Body of pancreas (tissue), 4 donors: ENCODE measurements around the gene PARVG. TPM values are rescaled to one million over a fixed set of nuclear protein-coding genes. Genes with fewer than 3 reads are reported as not detected.
A peak's percentile ranks its signal among the peaks of the same experiment; 100 is the strongest.

ENCODE experiments used
- ATAC-seq: fragments of 150-250 bp; one replicate; pipeline ENCODE4 v1.9.1; 2016
- DNase-seq, 4 donors: peaks; one replicate each; pipeline ENCODE4 v3.0.0-alpha.2; 2019
- H3K27ac ChIP-seq, 4 donors: fragments of 200-600 bp; sonication (generic); 1 replicate in 3 of 4; 2 replicates in 1 of 4; pipeline versions ENCODE4 v1.5.1 to v1.6.1; 2016 to 2019; ENCODE audit warnings: mild to moderate bottlenecking in 1 of 4, mixed read lengths in 1 of 4, moderate library complexity in 1 of 4
- H3K27me3 ChIP-seq, 2 donors: fragments of 200-600 bp; sonication (generic); one replicate each; pipeline ENCODE4 v1.6.0; 2016; ENCODE audit warnings: mild to moderate bottlenecking in 1 of 2
- H3K36me3 ChIP-seq, 2 donors: fragments of 200-600 bp; sonication (generic); replicated peaks in 1 of 2; 2 replicates each; pipeline ENCODE4 v1.5.1; 2016; ENCODE audit warnings: low read depth in 2 of 2; ENCODE audit not compliant: insufficient read depth in 1 of 2
- H3K4me1 ChIP-seq: fragments of 200-600 bp; sonication (generic); one replicate; pipeline ENCODE4 v1.6.0; 2016
- H3K4me3 ChIP-seq, 2 donors: fragments of 200-600 bp; sonication (generic); 1 replicate in 1 of 2; 2 replicates in 1 of 2; pipeline ENCODE4 v1.5.1; 2016 to 2019
- H3K9me3 ChIP-seq, 3 donors: fragments of 200-600 bp; sonication (generic); 1 replicate in 2 of 3; 2 replicates in 1 of 3; pipeline ENCODE4 v1.5.1; 2016
- POLR2A ChIP-seq, 3 donors: fragments of 450-650 bp; IDR thresholded peaks; one replicate each; pipeline ENCODE4 v1.6.1; 2016; ENCODE audit warnings: antibody characterized with exemption in 3 of 3, mild to moderate bottlenecking in 2 of 3
- WGBS, 2 donors: methylation state at CpG; one replicate each; pipeline ENCODE4 v1.1.5; 2017; 5-methylcytosine and 5-hydroxymethylcytosine counted together
- intact Hi-C: fragments of 100-400 bp; cut with DNase I; formaldehyde crosslinking; loops from one replicate; pipeline ENCODE4 v1.15.1; 2023
- total RNA-seq, 2 donors: library from RNA; depleted of rRNA; stranded (reverse); fragments of >200 nt; gene quantifications; one replicate each; pipeline ENCODE4 v1.1.0, GENCODE V29; 2016
- TF ChIP-seq, protein P1 (sequence below), 7 experiments: fragments of 450-650 bp in 4 of 7; fragments of 200-600 bp in 3 of 7; sonication (generic) in 3 of 7; IDR thresholded peaks; one replicate each; pipeline ENCODE4 v1.5.1; 2016 to 2019; ENCODE audit warnings: antibody characterized with exemption in 7 of 7

PARVG gene
- total RNA-seq, 2 donors from 2014 or later = 8.8 to 13.2 TPM

DNA sequence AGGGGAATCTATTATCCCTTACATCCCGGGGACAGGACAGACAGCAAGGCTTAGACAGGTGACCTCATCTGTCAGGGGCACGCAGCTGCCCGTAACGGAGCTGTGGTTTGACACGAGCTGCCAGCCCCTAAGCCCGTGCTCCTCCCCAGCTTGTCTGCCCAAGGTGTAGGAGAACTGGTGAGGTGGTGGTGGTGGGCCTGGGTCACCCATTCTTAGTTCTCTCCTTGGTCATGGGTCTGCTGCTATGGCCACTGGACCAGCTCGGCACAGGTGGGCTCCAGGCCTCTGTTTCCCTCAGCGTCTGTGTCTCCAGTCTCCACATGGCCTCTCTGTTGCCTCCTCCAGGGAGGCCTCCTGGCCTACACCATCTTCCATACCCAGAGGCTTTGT lies 5.4 kb downstream of the PARVG start:
- 43 to 71% methylated on average over 2 to 8 of the region's 8 CpGs for WGBS, 2 donors
- no peak overlapping the region for H3K4me3 ChIP-seq
- TF ChIP-seq, protein P1, sequence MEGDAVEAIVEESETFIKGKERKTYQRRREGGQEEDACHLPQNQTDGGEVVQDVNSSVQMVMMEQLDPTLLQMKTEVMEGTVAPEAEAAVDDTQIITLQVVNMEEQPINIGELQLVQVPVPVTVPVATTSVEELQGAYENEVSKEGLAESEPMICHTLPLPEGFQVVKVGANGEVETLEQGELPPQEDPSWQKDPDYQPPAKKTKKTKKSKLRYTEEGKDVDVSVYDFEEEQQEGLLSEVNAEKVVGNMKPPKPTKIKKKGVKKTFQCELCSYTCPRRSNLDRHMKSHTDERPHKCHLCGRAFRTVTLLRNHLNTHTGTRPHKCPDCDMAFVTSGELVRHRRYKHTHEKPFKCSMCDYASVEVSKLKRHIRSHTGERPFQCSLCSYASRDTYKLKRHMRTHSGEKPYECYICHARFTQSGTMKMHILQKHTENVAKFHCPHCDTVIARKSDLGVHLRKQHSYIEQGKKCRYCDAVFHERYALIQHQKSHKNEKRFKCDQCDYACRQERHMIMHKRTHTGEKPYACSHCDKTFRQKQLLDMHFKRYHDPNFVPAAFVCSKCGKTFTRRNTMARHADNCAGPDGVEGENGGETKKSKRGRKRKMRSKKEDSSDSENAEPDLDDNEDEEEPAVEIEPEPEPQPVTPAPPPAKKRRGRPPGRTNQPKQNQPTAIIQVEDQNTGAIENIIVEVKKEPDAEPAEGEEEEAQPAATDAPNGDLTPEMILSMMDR (IDR thresholded peaks at IDR 0.05) = no peak
- TF ChIP-seq POLR2A (IDR thresholded peaks at IDR 0.05) = no peak

DNA sequence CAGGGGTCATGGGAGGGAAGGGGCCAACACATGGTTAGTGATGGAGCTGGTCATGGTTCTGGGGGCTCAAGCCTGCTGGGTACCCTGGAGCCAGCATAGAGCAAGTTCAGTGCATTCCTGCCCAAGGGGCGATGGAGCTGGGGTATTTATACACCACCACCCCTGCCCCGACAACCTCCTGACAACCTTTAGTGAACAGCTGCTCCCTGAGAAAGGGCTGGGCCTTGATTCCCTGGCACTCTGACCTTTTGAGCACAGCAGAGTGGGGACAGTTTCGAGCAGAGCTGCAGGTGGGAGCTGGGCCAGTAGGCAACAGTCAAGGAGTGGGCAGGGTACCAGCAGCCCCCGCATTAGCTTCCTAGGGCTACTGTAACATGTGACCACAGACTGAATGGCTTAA lies 6.0 kb downstream of the PARVG start:
- H3K4me3 ChIP-seq = no peak overlapping the region
- H3K27me3 ChIP-seq = peaks cover 0 to 7% of the 10 kb centered on the region in 2 donors
- H3K27ac ChIP-seq = no peak overlapping the region
- DNase-seq (peak in 1 of 4 donors; percentile 4), ATAC-seq (no peak)
- WGBS, 2 donors = 78 to 80% methylated on average over 1 to 4 of the region's 4 CpGs
- no peaks in the 10 kb centered on the region for H3K9me3 ChIP-seq
- no peaks in the 10 kb centered on the region for H3K4me1 ChIP-seq
- intact Hi-C loops = no loop called here
- TF ChIP-seq POLR2A (IDR thresholded peaks at IDR 0.05) = no peak
- TF ChIP-seq, protein P1 (IDR thresholded peaks at IDR 0.05) = no peak
- H3K36me3 ChIP-seq = no peaks in the 10 kb centered on the region

More for the DNA sequence above, 5.4 kb downstream of the PARVG start:
- no peak overlapping the region for H3K27ac ChIP-seq
- H3K36me3 ChIP-seq = no peaks in the 10 kb centered on the region
- ATAC-seq (no peak), DNase-seq (peak in 1 of 4 donors; percentile 0)
- intact Hi-C loops = no loop called here
- H3K9me3 ChIP-seq = no peaks in the 10 kb centered on the region
- H3K4me1 ChIP-seq = no peaks in the 10 kb centered on the region
- peaks cover 0 to 7% of the 10 kb centered on the region in 2 donors for H3K27me3 ChIP-seq

DNA sequence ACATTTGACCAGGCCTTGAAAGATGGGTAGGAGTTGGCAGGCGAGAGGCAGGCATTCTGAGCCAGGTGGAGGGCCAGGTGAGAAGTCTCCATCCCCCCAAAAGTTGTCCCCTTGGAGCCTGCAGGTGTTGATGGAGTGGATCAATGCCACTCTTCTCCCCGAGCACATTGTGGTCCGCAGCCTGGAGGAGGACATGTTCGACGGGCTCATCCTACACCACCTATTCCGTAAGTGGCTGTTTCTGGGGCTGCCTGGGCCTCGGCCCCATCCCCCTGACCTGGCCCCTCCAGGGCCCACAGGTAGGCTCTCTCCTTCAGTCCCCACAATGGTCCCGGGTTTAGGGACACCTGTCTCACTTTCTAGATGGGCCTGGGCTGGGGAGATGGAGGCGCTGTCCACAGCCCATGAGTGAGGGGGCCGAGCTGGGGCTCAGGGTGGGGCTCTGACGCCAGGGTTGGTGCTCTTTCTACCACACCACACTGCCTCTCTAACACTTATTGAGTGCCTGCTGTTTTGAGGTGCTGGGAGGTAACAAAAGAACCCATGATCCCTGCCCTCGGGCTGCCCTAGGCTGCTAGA lies 7.0 kb downstream of the PARVG start:
- no peak for TF ChIP-seq POLR2A (IDR thresholded peaks at IDR 0.05)
- TF ChIP-seq, protein P1 (IDR thresholded peaks at IDR 0.05) = no peak
- Histone ChIP-seq H3K4me1 (no peaks in the 10 kb centered on the region), H3K27ac (no peak overlapping the region), H3K4me3 (no peak overlapping the region), H3K9me3 (no peaks in the 10 kb centered on the region), H3K36me3 (no peaks in the 10 kb centered on the region), H3K27me3 (peaks cover 0 to 7% of the 10 kb centered on the region in 2 donors)
- ATAC-seq (no peak), DNase-seq (peak in 1 of 4 donors; percentile 3)
- WGBS, 2 donors = 83 to 88% methylated on average over 5 to 12 of the region's 12 CpGs
- intact Hi-C loops = no loop called here

DNA sequence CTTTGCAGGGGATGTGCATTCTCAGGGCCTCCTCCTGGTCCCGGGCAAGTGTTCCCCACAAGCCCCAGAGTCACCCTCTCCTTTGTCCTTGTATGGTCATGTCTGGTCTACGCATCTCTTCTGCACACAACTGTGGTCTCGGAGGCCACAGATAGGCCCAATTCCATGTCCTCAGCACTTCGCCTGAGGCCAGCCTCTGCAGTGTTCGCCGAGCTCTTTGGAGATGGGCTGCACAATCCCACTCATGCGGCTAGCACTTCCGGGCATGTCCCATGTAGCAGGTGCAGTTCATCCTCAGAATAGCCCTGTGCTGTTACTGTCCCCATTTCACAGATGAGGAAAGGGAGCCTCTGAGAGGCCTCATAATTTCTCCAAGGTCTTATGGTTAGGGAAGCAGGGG lies 7.6 kb downstream of the PARVG start:
- no peaks in the 10 kb centered on the region for H3K4me1 ChIP-seq
- no peak overlapping the region for H3K4me3 ChIP-seq
- H3K9me3 ChIP-seq = no peaks in the 10 kb centered on the region
- DNase-seq (no peak), ATAC-seq (no peak)
- 60 to 89% methylated on average over 2 to 8 of the region's 8 CpGs for WGBS, 2 donors
- H3K36me3 ChIP-seq = no peaks in the 10 kb centered on the region
- H3K27ac ChIP-seq = no peak overlapping the region
- intact Hi-C loops = no loop called here
- TF ChIP-seq POLR2A (IDR thresholded peaks at IDR 0.05) = no peak
- TF ChIP-seq, protein P1 (IDR thresholded peaks at IDR 0.05) = no peak
- peaks cover 0 to 7% of the 10 kb centered on the region in 2 donors for H3K27me3 ChIP-seq
